ENCODE data around the gene UBE2G1.
"Not testable (repeated sequence)": the region's sequence is repeated elsewhere in the genome, so short reads cannot be mapped to it uniquely, and the experiment has no call there.

Gene UBE2G1

DNA sequence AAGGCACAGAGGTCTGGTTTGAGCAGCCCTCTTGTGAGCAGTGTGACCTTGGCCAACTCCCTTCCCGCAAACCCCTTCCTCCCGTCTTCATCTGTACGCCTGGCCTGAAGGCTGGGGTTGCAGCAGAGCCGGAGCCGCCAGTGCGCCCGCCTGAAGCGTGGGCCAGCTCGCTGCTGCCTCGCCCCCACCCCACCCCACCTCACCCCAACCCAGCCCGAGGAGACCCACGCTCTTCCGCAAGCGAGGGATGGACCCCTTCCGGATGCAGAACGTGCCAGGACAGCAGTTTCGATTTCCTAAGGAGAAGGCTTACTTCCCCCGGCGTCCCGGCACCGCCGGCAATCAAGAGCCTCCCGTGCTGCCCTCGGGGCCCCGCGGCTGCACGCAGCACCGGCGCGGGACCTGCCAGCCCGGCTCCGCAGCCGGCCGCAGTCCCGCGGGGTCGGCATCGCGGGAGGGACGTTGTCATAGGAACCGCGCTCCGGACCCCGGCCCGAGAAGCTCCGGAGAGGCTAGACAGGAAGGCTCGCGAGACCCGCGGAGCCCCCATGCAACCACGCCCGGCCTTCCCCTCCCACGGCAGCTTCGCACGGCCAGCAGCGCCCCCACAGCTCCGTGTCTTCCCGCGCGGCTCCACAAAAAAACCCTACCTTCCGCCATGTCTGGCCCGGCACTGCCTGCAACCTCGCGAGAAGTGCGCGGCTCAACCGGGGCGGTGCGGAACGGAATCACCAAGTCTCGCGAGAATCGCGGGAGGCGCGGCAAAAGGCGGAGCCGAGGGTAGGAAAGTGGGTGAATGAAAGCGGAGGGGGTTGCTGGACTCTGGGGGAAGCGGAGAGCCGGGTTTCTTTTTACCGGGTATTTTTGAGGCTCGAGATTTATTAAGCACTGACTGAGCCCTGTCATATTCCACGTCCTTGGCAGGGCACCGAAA lies 102.9 kb downstream of the UBE2G1 start, which contains the start of gene ANKFY1:
TSS of gene ANKFY1 (minus strand) at position 698 of the 934 bp plus-strand sequence. CDS start at position 660, 38 bp downstream.
- peak within 1 kb of the TSS; percentile 84 to 100 (median 91) for H3K4me3 ChIP-seq
- H3K27ac ChIP-seq: peak within 1 kb of the TSS; percentile 81 to 99 (median 93)

DNA sequence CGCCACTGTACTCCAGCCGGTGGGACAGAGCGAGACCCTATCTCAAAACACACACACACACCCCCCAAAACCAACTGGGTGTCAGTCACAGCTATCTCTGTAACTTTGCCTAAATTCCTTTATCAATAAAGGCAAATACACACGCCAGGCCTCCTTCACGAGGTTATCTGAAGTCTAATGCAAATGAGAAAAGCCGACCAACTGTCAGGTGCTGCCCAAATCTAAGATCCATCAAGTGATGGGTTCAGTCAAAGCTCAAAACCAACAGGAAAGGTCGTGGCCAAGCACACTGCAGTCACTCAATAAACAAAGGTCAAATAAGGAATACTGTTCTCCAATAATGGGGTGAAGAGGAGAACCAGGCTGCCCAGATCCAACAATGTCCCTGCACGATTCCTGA lies 103.8 kb downstream of the UBE2G1 start:
- peak overlapping the region in 17 of 21 experiments; percentile 83 to 99 (median 93) for H3K27ac ChIP-seq
- peak overlapping the region; percentile 84 to 100 (median 91) for H3K4me3 ChIP-seq

DNA sequence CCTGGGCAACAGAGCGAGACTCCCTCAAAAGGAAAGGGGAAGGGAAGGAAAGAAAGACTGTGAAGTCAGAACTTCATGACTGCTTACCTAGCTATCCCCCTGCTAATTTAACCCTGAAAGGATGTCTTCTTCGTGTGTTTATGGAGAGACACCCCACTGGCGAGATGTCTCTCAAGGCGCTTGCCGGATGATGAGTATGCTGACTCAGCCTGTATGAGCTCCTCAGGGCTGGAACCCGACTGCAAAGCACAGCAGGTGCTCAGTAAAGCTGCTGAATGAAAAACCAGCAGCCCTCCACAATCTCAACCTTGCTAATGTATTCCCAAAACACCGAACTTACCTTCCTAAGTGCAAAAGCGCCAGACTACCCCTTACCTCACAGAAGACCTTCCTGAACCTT lies 105.0 kb downstream of the UBE2G1 start:
- H3K27ac ChIP-seq: no peak overlapping the region
- H3K4me3 ChIP-seq: no peak overlapping the region

DNA sequence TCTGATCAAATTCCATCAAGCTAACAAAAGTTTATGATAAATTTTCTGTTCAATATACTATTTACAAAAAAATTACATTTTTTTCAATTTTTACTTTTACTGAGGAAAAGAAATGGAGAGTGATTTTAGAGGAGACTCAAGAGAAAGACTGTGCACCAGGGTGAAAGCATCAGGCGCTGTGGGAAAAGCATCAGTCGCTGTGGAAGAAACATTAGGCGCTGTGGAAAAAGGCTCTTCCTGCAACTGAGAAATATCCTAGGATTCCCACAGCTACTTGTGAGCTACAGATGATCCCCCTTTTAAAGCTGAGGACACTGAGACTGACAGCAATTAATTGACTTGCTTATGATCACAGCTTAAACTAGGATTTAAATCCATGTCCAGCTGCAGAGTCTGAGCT lies 107.6 kb downstream of the UBE2G1 start:
- Histone ChIP-seq H3K27ac (no peak overlapping the region), H3K4me3 (no peak overlapping the region)

DNA sequence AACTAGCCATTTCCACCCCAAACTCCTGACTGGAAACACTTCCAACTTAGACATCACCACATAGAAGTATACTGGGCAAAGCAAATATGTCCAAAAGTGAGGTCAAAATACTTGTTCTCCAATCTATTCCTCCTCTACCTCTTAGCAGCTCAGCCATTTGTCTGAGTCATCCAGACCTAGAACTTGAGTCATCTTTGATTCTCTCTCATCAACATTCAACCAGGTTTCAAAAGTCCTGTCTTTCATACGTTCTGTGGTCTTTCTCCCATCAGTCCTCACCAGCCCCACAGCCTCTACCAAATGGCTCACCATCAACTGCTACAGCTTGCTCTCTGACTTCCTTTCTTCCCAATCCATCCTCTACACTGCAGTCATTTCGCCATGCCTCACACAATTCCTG lies 109.5 kb downstream of the UBE2G1 start:
- Histone ChIP-seq H3K4me3 (no peak overlapping the region), H3K27ac (no peak overlapping the region)

DNA sequence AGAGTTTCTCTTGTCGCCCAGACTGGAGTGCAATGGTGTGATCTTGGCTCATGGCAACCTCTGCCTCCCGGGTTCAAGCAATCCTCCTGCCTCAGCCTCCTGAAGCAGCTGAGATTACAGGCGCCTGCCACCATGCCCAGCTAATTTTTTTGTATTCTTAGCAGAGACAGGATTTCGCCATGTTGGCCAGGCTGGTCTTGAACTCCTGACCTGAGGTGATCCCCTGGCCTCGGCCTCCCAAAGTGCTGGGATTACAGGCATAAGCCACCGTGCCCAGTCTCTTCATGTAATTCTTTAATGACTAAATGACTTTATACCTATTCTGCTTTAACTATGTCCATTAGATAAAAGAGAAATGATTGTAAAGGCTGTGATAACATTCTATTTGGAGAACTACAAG lies 111.2 kb downstream of the UBE2G1 start:
- H3K27ac ChIP-seq, H3K4me3 ChIP-seq: not testable (repeated sequence)

DNA sequence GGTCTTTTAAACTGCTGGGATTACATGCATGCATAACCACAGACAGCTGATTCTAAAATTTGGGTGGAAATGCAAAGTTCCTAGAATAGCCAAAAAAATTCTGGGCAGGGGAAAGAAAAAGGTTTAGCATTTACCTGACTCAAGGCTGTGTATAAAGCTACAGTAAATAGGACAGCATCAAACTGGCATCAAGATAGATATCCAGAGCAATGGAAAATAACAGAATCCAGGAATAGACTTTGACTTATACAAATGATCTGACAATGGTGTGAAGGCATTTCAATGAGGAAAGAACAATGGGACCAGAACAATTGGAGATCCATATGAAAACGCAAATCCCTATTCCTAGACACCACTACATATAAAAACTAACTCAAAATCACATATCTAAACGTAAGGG lies 115.6 kb downstream of the UBE2G1 start:
- Histone ChIP-seq H3K27ac (no peak overlapping the region), H3K4me3 (no peak overlapping the region)

DNA sequence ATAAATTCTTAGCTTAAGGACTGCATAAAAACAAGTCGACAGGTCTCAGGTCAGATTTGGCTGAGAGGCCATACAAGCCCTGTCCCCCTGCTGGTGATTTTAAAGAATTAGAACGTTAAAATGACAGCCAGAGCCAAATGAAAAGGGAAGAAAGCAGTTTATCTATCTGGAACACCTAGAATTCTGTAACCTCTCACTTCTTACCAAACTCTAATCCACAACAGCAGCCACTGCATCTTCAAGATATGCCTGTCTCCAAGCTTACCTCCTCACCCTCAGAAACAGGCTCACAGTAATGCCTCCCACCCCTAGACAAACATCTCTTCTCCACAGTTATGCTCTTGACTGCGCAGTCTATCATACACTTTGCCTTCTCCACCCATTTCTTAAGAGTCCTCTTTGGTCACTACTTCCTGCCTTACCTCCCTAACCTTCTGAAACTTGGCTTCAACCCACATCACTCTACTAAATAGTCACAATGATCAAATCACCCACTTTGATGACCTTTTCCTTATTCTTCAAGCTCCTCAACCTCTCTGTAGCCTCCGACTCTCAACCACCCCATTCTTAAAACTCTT lies 116.9 kb downstream of the UBE2G1 start:
- H3K4me3 ChIP-seq: no peak overlapping the region

DNA sequence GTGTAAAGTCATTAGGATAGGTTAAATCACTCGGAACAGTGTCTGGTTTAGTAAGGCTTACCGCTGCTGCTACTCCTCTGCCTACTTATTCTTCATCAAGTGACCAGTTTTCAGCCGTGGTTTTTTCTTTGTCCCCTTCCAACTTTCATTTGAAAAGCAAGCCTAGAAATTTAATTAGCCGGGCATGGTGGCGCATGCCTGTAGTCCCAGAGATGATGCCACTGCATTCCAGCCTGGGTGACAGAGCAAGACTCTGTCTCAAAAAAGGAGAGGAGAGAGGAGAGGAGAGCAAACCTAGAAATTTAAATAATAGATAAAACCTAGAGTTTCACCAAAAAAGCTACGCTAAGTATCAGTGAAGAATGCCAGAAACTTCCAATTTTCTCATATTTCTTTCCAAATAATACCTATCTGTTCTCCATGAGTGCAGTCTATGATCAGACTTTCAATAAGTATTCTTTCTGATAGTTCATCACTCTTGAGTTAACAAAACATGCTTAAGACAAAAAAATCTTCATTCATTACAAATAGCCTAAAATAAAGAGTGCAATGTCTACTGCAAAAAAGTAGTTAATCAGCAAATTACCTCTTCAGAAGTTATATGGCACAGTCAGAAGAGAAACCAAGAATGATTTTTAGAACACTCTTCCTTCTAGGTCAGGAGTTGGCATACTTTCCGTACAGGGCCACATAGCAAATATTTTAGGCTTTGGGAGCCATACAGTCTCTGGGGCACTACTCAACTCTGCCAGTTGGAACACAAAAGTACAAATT lies 117.8 kb downstream of the UBE2G1 start:
- peak overlapping the region in 4 of 21 experiments; percentile 6 to 32 (median 25) for H3K27ac ChIP-seq
- no peak overlapping the region for H3K4me3 ChIP-seq

More for the DNA sequence above, 116.9 kb downstream of the UBE2G1 start:
- H3K27ac ChIP-seq: no peak overlapping the region

DNA sequence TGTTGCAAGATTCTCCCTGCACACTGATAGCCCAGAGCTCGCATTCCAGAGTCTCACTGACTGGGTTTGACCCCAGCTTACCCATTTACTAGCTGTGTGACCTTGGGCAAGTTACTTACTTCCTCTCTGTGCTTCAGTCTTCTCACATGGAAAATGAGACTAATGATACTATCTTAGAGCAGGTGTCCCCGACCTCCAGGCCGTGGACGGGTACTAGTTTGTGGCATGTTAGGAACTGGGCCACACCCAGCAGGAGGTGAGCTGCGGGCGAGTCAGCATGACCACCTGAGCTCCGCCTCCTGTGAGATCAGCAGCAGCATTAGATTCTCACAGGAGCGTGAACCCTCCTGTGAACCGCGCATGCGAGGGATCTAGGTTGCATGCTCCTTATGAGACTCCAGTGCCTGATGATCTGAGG lies 118.5 kb downstream of the UBE2G1 start:
- peak overlapping the region in 6 of 21 experiments; percentile 3 to 51 (median 25) for H3K27ac ChIP-seq

DNA sequence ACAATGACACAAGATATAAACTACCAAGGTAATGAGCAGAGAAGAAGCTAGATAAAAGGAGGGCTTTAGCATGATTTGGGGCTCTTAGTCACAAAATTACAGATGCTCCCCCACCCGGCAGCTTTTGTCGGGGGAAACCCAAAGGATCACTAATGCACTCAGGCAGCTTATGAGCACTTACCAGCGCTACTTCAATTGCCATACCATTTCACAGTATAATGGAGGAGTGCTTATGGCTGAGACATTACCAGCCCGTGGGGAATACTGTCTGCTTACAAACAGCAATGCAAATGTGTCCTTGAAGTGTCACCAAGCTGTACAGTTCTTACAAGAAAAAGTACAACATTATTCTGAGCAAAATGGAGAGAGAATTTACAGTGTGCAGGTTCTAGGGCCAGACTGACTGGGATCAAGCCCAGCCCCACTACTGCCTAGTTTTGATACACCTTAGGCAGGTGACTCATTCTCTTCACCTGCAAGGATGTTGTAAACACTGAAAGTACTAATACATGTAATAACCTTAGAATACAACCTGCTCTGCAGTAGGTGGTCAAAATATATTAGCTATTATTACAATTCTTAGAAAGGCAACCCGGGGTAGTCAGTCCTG lies 119.0 kb downstream of the UBE2G1 start:
- Histone ChIP-seq H3K27ac (peak overlapping the region in 4 of 21 experiments; percentile 3 to 51 (median 28)), H3K4me3 (no peak overlapping the region)

More for the DNA sequence above, 118.5 kb downstream of the UBE2G1 start:
- no peak overlapping the region for H3K4me3 ChIP-seq

DNA sequence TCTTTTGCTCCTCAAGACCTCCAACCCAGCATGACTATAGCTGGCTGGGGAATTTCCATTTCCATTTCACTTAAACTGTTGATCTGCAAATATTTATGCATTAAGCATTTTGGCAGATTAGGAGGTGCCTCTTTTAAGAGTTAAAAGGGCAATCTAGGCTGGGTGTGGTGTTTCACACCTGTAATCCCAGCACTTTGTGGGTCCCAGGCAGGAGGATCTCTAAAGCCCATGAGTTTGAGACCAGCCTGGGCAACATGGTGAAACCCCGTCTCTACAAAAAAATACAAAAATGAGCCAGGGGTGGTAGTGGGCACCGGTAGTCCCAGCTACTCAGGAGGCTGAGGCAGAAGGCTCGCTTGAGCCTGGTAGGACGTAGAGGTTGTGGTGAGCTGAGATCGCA lies 119.8 kb downstream of the UBE2G1 start:
- H3K4me3 ChIP-seq: no peak overlapping the region
- H3K27ac ChIP-seq: no peak overlapping the region

DNA sequence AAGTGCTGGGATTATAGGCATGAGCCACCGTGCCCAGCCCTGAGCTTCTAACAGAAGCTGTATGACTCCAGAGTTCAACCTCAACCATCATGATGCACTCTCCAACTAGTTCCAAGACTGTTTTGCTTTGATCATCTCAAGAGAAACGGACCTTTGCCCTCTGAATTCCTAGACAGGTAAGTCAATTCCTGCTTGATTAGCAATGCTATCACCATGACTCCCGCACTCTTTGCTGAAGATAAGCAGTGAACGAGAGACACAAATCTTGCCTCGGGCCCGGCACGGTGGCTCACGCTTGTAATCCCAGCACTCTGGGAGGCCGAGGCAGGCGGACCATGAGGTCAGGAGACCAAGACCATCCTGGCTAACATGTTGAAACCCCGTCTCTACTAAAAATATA lies 124.9 kb downstream of the UBE2G1 start:
- Histone ChIP-seq H3K4me3 (no peak overlapping the region), H3K27ac (no peak overlapping the region)

DNA sequence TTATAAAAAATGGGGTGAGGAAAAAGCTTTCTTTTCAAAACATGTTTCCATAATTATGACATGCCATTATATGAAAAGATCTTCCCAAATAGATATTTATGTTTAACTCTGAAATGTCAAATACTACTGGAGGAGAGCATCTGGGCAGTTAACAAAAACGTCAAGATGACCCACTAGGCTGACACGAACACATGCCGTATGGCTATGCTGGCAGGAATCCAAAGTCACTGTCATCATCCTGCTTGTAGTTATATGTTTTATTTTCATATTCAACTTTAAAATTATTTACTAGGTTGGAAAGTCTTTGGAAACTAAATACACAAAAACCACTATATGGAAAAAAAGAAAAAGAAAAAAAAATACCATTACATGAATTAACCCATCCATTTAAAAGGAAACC lies 130.0 kb downstream of the UBE2G1 start:
- no peak overlapping the region for H3K4me3 ChIP-seq
- no peak overlapping the region for H3K27ac ChIP-seq

DNA sequence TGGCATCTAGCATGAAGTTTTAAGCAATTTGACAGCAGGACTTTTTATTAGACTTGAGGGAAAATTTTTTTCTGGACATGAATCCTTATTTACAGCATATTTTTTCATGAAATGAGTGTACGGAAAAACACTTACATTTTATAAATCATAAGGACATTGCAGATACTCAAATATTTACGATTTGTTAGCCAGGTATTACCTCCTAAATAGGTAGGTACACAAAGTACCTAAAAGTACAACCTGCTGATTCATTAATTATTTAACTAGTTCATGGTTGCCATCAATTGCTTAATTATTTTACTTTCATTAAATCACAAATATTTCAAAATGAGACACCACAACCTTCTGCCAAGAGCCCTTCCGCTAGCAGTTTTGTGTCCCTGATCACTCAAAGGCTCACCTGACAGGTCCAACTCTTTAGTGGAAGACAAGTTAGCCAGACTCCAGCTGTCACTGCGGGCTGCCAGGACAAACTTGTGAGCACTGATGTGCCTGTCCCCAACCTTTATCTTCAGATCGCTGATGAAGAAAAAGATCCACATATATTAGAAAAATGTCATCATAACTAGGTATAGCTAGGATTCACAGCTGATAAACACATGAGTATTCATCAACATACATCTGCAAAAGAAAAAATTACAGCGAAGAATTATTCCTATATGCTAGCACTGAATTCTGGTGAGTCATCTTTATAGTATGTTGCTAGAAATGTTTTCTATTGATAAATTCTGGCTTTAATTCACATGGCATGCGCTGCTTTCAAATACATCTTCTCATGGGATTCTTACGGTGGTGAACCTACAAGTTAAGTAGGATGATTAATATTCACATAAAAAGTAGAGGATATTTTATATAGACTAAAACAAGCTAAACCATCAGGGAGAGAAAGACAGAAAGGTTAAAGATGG lies 130.8 kb downstream of the UBE2G1 start:
- no peak overlapping the region for H3K4me3 ChIP-seq
- H3K27ac ChIP-seq: no peak overlapping the region

DNA sequence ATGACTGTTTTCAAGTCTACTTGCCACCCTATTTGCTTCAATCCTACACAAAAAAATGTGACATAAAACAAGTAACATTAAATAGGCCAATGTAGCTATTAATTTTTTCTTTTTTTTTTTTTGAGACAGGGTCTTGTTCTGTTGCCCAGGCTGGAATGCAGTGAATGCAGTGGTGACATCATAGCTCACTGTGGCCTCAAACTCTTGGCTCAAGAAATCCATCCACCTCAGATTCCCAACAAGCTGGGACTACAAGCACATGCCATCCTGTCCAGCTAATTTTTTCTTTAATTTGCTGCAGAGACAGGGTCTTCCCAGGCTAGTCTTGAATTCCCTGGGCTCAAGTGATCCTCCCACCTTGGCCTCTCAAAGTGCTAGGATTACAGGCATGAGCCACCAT lies 132.1 kb downstream of the UBE2G1 start:
- Histone ChIP-seq H3K4me3 (no peak overlapping the region), H3K27ac (no peak overlapping the region)

DNA sequence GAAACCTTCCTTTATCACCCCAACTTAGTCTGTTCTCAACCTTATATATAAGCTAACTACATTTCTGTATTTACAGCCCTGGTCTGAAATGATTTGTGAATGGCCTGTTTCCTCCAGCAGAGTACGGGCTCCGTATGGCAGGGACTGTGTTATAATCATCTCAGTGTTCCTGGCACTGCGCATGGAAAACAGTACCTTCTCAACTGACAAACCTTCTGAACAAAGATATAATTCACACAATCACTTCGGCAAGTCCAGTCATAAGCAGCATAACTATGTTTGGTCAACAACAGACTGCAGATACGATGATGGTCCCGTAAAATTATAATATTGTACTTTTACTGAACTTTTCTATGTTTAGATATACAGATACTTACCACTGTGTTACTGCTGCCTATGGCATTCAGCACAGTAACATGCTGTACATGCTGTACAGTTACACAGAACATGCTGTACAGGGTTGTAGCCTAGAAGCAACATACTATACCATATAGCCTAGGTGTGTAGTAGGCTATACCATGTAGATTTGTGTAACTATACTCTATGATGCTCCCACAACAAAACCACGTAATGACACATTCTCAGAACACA lies 132.7 kb downstream of the UBE2G1 start:
- H3K4me3 ChIP-seq: no peak overlapping the region
- peak overlapping the region in 1 of 21 experiments; percentile 52 for H3K27ac ChIP-seq

DNA sequence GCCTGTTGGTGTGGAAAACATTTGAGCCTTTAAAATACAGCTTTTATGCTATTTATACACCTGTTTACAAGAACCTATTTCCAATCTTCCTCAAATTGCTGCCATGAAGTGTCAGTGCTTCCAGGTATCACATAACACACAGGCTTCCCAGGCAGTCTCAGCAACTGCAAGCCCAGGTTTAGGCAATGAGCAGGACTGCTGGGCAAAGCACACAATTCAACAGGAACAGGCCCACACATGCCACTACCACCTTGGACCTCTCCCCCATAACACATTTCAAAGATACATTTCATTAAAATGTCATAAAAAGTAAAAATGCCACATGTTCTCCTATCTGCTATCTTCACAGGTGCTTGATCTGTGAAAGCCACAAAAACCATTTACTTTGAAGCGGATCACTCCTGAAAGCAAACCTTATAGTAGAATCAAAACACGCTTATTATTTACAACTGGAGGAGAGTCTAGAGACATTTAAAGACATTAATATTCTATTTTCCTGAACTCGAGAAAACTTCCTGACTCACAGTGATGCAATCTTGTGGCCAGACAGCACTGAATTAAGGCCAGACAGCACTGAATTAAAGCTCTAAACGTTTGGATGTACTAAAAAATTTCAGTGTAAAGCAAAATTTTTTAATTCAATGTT lies 134.2 kb downstream of the UBE2G1 start:
- no peak overlapping the region for H3K4me3 ChIP-seq
- H3K27ac ChIP-seq: peak overlapping the region in 5 of 21 experiments; percentile 1 to 67 (median 22)
